ENCODE data around the gene TRIM2.
"Not testable (repeated sequence)": the region's sequence is repeated elsewhere in the genome, so short reads cannot be mapped to it uniquely, and the experiment has no call there.

The TRIM2 gene

DNA sequence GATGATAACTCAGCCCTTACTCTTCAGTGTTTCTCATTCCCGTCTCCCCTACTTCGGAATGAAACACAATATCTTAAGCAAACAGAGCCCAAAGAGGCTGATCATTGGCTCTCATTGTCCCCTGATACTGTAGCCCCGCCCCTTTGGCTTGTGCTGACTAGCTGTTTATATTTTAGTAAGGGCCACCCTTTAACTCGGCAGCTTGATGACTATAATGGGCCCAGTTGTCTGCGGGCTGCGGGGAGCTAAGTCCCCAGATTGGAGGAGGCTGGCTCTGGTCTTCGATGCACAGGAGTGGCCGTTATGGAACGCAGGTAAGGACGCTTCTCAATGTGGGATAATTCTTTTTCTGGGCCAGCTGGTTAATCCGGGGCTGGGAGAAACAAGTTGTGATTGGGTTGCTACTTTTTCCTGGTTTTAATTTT, at the start of gene TRIM2:
TSS of gene TRIM2 (plus strand) at position 197 of the 425 bp plus-strand sequence. CDS start at position 285, 88 bp downstream.
- Histone ChIP-seq H3K27ac (peak within 1 kb of the TSS in 9 of 21 experiments; percentile 6 to 62 (median 33)), H3K4me3 (peak within 1 kb of the TSS in 1 of 7 experiments; percentile 30)

DNA sequence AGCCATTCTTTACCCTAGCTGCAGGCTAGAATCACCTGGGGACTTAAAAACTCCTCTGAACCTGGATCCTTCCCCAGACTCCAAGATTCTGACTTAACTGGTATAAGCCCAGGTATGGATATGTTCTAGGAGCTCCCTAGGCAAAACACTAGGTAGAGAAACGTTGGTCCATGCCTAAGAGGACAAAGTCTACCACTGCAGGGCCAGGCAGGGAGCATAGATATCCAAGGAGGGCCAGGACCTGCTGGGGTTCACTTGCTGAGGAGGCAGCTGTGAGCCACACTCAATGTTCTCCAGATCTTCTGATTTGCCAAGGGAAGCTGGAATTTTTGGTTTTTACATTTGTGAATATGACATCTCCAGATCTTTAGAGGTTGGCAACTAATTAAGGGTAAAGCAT, 48.6 kb upstream of the TRIM2 start:
- Histone ChIP-seq H3K4me3 (no peak overlapping the region), H3K27ac (no peak overlapping the region)

DNA sequence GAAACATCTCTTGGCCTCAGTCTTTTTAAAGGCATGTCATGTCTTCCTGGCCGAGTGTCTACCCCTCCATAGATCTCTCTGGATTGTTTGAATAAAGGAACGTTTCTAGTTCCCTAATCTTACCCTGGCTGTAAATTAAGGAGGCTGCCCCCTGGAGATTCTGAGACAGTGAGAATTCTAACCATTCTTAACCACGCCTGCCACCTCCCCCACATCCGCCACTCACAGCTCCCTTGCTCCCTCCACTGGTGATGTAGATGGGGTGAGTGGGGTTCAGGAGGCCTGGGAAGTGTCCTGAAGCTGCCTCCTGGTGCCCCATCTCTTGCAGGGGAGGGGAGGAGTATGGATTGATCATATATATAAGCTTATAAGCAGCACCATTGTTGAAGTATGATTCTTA, 48.0 kb upstream of the TRIM2 start:
- H3K4me3 ChIP-seq: no peak overlapping the region

DNA sequence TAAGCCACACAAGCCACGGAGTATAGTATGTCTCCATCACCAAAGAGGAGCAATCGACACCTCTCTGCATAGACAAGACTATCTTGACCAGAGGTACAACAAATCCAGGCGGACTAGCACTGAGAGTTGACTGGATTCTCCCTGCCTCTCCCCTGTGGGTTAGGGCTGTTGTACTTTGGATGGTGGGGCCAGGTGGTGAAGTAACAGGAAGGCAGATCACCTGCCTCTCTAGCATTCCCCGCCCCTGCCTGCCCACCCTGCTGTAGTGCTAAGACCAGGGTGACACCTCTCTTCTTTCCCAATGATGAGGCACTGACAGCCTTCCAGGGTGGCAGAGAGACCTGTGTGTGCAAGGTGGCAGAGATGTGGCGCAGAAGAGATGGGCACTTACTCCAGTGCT, 47.5 kb upstream of the TRIM2 start:
- no peak overlapping the region for H3K4me3 ChIP-seq

More for the DNA sequence above, 48.0 kb upstream of the TRIM2 start:
- H3K27ac ChIP-seq: no peak overlapping the region

DNA sequence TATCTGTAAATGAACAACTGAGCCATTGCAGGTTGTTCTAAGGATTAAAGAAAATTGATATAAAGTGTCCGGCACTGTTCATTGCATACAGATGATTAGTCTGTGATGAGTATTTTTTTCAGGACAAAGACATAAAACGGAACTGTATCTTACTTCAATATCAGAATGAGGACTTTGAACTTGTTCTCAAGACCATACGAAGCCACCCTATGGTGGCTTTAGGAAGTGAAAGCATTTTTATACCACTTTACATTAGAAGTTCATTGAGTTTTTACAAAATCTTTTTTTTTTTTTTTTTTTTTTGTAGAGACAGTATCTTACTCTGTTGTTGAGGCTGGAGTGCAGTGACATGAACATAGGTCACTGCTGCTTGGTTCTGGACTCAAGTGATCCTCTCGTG, 45.2 kb upstream of the TRIM2 start:
- no peak overlapping the region for H3K27ac ChIP-seq
- H3K4me3 ChIP-seq: no peak overlapping the region

More for the DNA sequence above, 47.5 kb upstream of the TRIM2 start:
- H3K27ac ChIP-seq: no peak overlapping the region

DNA sequence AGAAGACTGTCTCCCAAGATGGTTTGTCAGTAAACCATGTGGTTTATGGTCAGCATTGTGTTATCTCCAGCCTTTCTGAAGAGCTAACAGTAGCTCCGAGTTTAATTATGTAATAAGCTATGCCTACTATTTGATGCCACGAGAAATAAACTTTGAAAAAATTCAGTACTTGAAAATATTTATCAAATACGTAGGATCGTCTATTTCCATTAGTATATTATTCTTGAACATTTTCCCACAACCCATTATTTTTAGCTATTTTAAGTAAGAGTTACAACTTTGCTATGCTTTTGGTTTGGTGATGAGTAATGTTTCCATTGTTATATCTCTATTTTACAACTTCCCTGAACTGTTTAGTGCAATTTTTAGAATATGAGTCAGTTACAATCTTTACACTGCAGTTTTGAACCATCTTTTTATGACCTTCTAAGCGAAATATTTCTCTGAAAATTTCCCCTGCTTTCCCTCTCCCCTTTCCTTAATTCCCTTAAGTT, 44.5 kb upstream of the TRIM2 start:
- H3K27ac ChIP-seq: no peak overlapping the region
- no peak overlapping the region for H3K4me3 ChIP-seq

DNA sequence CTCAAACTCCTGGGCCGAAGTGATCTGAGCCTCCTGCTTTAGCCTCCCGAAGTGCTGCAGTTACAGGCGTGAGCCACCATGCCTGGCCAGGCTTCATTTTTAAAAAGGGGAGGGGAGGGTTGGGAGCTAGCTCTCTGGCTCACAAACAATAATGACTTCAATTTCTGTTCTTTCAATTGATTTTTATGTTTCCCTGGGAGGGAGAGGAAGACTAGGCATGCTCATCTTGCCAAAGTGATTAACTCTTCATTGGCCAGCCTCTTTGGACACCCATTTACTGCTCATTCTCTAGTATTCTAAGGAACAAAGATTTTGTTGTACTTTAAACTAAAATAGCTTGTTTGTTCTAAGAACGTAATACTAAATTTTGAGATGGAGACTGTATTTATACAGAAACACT, 43.4 kb upstream of the TRIM2 start:
- no peak overlapping the region for H3K27ac ChIP-seq

DNA sequence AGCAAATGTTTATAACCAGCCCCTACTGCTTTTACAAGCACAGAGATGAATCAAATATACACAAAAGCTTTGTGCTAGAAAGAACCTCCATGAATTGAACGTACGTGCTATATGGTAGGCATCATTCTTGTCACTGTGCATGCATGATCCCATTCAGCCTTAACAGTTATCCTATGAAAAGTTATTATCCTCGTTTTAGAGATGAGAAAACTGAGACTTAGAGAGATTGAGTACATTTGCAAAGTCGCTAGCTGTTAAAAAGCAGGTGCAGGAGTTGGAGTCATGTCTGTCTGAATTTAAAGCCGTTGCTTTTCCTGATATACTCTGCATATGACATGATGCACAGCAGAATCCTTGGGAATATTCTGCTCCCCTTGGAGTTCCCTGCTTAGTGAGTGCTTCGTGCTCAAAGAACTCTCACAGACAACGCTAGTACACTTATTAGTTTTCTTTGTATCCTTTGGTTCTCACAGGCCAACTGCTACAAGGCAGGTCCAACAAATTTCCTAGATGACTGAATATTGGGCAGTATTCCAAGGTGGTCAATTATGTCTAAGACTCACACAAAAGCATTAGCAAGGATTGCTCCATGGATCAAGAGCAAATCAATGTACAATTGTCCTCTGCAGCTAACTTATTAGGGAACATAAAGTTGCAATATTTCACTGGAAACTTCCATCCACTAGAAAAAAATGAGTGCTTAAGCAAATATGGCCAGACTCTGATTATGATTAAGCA, 42.8 kb upstream of the TRIM2 start:
- no peak overlapping the region for H3K4me3 ChIP-seq

More for the DNA sequence above, 43.4 kb upstream of the TRIM2 start:
- no peak overlapping the region for H3K4me3 ChIP-seq

DNA sequence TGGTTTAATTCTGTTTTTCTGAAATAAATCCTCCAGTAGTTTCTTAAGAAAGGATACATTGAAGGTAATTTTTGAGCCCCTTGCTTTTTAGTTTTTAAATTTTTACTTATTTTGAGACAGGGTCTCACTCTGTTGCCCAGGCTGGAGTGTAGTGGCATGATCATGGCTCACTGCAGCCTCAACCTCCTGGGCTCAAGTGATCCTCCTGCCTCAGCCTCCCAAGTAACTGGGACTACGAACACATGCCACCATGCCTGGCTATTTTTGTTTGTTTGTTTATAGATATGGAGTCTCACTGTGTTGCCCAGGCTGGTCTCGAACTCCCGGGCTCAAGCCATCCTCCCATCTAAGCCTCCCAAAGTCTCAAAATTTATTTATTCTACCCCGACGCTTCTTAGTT, 39.0 kb upstream of the TRIM2 start:
- not testable (repeated sequence) for H3K4me3 ChIP-seq, H3K27ac ChIP-seq

More for the DNA sequence above, 42.8 kb upstream of the TRIM2 start:
- no peak overlapping the region for H3K27ac ChIP-seq

DNA sequence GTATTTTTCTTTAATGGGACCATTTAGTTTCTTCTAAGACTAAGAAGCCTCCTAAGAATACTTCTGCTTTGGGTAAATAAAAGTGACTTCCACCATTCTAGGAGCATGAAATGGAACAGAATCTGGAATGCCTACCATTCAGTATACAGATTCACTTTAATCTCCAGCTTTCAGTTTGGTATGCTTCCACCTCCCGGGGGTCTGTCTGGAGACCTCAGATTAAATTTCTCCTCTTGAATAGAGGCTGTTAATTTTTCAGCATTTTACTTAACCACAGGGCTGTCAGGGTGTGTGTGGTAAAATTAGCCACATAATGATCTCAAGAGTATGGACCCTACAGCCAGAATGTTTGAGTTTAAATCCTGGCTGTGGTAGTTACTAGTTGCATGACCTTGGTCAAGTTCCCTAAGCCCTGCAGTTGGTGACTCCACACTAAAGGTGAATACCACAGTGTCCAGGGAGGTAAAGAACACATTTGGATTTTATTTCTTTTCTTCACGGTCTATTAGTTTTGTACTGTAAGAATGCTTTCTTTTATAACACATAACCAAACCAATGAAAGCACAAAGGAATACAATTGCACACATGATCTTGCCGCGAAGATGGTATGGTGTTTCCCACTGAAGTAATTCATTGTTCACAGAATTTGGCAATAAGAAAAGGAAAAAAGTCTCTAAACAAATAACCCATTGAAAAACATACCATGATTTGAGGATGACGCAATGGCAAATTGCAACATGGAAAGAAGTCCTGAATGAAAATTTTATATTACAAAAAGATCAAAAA, 37.3 kb upstream of the TRIM2 start:
- Histone ChIP-seq H3K4me3 (no peak overlapping the region), H3K27ac (peak overlapping the region in 5 of 21 experiments; percentile 7 to 57 (median 53))

DNA sequence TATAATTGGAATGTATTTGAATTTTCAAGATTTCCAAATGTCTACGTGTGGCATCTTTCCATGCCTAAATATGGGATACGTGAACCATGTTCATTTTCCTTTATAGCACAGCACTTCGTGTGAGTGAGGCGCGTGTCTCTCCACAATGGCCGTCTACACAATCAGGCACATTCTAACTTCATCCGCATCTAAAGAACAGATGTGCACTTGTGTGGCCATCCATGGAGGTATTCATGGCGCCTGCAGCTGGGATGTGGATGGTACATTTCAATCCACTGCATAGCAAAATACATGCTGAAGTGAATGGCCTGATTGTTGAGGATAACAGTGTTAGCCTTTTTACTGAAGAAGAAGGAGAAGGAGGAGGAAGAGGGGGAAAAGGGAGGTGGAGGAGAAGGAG, 34.5 kb upstream of the TRIM2 start:
- Histone ChIP-seq H3K27ac (no peak overlapping the region), H3K4me3 (no peak overlapping the region)

DNA sequence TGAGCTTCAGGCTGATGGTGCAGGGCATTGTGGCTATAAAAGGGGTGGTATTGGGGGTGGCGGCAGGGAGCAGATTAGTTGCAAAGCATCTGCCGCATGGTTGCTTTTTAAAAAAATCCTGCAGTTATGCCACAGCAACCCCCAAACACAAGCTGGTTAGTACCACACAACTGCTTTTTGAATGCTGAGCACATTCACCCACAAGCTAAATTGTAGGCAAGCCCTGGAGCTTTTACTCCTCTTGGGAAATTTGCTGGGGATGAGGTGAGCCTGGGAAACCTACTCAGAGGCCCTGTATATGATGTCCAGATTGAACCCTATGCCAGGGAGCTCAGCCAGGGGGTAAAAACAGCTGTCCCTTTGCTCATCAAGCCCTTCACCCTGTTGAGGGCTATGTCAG, 33.8 kb upstream of the TRIM2 start:
- no peak overlapping the region for H3K4me3 ChIP-seq
- peak overlapping the region in 1 of 21 experiments; percentile 51 for H3K27ac ChIP-seq

DNA sequence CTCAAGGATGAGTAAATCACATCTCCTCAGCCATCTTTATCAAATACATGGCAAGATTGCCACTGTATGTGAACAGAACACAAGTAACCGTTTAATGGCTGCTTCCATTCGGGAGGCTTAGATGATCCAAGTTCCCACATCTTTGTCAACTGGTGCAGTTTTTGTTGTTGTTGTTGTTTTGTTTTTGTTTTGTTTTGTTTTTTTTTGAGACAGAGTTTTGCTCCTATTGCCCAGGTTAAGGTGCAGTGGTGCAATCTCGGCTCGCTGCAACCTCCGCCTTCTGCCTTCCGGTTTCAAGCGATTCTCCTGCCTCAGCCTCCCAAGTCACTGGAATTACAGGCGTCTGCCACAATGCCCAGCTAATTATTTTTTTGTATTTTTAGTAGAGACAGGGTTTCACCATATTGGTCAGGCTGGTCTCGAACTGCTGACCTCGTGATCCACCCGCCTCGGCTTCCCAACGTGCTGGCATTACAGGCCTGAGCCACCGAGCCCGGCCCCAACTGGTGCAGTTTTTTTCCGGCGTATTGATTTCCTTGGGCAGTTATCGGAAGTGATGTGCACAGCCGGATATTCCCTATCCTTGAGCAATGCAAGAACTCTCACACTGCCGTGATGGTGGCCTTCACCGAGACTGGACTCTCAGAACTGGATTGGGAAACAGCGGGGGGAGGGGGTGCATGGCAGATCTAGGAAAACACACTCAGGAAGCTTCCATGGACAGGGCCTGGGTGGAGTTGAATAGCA, 29.2 kb upstream of the TRIM2 start:
- H3K4me3 ChIP-seq: no peak overlapping the region
- no peak overlapping the region for H3K27ac ChIP-seq

DNA sequence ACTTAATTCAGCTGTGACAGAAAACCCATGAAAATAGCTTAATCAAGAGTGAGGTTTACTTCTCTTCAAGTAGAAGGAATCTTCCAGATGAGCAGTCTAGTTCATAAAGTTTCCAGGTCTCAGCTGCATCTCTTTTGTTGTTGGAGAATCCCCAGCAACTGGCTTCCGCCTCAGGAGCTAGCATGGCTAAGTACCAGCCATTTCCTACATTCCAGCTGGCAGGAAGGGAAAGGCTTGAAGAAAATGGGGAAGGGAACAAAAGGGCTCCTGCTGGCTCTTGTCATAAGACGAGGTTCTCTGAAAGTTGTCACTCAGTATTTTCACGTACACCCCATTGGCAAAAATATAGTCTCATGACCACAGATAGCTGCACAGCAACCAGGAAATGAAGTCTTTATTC, 27.3 kb upstream of the TRIM2 start:
- no peak overlapping the region for H3K27ac ChIP-seq
- no peak overlapping the region for H3K4me3 ChIP-seq

DNA sequence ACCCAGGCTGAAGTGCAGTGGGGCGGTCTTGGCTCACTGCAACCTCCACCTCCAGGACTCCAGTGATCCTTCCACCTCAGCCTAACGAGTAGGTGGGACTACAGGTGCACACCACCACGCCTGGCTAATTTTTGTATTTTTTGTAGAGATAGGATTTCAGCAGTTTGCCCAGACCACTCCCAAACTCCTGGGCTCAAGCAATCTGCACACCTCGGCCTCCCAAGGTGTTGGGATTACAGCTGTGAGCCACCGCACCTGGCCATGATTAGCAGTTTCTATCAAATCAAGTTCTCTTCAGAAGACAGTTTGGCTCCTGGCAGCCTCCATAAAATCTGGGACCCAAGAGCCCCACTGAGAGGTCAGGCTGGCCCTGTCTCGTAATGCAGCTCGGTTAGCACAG, 26.4 kb upstream of the TRIM2 start:
- H3K4me3 ChIP-seq: no peak overlapping the region
- no peak overlapping the region for H3K27ac ChIP-seq

DNA sequence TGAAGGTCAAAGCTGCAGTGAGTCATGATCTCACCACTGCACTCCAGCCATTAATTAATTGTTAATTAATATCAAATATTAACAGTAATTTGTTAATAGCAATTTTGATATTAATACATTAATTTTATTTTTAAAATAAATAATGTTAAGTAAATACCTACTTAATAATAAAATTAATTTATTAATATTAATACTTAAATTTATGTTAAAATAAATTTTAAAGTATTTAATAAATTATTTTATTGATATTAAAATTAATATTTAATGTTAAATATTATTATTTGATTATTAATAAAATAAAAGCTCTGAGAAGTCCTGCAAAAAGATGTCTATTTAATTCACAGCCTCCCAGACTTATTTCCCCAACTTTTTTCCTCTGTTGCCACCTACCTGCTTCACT, 25.1 kb upstream of the TRIM2 start:
- Histone ChIP-seq H3K4me3 (no peak overlapping the region), H3K27ac (no peak overlapping the region)

DNA sequence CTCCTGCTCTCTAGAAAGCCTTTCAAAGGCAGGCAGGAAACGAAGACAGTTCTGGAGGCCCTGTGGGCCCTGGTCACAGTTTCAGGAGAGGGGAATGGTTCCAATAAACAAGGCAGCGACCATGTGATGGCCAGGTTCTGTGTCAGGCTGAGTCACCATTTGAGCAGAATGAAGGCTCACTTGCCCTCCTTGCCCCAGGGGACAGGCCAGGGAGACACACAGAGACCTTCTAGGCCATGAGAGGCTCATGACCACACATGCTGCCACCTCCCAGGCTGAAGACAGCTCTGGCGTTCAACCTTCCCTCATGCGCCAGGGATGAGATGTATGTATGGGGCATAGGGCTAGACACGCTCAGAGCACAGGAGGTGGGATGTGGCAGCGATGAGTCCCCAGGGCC, 22.9 kb upstream of the TRIM2 start:
- no peak overlapping the region for H3K4me3 ChIP-seq
- no peak overlapping the region for H3K27ac ChIP-seq

DNA sequence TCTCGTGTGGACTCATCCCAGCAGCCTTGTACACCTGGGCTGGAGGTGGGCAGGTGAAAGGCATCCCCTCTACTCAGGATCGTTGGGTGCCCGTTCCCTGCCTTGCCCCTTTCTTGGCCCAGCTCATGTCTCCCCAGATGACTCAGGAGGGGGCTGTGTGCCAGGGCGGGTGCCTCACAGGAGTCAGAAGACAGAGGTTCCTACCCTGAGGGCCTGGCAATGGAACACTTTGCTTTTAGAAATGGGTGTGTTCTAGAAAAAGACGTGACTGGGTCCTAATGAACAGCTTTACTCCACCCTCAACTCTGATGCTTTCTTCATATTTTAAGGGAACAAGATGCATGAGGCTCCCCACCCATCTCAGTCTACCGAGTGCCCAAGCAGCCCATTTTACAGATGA, 22.5 kb upstream of the TRIM2 start:
- H3K4me3 ChIP-seq: no peak overlapping the region
- no peak overlapping the region for H3K27ac ChIP-seq

DNA sequence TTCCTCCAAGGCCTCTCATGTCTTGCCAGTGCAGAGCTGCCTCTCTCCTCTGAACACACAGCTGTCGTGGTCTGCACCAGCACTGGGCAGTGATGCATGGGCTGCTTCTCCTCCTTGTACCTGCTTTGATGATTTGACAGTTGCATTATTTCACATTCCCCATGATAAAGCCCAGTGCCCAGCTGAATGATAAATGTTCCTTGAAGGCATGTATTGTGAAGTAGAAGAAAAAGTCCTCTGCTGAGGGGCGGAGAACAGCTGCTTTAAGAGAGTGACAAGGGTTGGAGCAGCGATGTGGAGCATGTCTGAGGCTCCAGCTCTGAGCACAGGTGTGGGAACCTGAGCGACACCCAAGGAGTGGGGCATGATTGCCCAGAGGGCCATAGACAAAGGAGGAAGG, 21.1 kb upstream of the TRIM2 start:
- no peak overlapping the region for H3K4me3 ChIP-seq
- H3K27ac ChIP-seq: no peak overlapping the region

DNA sequence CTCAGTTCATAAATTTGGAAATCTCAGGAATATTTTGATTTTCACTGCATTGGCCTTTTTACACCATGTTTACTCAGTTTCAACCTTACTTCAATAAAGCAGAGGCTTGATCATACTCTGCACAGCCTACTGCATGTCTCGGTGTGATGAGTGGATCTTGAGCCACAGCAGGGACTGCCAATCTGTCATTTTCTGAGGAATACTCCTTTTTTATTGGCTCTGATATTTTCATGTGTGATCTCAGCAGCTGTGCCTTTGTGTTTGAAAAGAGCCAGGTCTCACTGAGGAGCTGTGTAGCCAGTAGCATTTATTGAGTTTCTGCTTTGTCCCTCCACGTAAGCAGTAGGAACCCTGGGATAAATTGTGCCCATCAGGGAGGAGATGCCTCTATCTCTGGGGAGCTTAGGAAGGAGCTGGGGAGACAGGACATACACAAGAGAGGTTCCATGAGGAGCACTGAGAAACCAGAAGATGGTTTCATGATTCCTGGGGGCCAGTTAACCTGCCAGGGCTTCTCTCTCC, 18.9 kb upstream of the TRIM2 start:
- no peak overlapping the region for H3K4me3 ChIP-seq
- no peak overlapping the region for H3K27ac ChIP-seq
